T-helper 22 cell (primary cell): ENCODE measurements around the gene ALG12.

Experiments
- DNase-seq: peaks from one replicate; pipeline ENCODE4 v3.0.0-alpha.2; 2020; ENCODE audit warnings: low read depth

ALG12 gene

DNA sequence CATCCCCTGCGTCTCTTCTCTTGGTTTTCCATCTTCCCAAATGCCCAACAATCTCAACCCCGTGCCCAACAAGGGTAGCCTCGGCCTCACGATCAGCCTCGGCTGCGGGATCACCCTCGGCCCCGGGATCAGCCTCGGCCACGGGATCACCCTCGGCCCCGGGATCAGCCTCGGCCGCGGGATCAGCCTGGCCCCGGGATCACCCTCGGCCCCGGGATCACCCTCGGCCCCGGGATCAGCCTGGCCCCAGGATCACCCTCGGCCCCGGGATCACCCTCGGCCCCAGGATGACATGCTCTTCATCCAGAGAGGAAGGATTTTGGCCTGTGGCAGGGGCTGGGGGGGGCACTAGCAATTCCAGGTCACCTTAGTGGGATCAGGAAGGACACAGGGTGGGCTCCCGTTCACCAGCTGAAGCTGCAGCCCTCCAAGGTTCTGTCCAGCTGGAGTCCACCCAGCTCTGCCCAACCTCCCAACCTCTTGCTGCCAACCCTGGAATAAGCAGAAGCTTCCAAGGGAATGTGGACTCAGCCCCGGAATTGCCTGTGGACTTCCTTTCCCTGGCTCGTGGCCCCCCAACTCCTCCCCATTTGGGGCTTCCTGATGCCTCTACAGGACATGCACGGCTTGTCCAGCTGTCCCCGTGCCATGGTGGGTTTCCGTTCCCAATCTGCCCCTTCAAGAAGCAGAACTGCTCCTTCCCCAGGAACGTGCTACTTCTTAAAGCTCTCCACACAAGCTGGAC lies 6.2 kb downstream of the ALG12 start:
- DNase-seq = no peak

DNA sequence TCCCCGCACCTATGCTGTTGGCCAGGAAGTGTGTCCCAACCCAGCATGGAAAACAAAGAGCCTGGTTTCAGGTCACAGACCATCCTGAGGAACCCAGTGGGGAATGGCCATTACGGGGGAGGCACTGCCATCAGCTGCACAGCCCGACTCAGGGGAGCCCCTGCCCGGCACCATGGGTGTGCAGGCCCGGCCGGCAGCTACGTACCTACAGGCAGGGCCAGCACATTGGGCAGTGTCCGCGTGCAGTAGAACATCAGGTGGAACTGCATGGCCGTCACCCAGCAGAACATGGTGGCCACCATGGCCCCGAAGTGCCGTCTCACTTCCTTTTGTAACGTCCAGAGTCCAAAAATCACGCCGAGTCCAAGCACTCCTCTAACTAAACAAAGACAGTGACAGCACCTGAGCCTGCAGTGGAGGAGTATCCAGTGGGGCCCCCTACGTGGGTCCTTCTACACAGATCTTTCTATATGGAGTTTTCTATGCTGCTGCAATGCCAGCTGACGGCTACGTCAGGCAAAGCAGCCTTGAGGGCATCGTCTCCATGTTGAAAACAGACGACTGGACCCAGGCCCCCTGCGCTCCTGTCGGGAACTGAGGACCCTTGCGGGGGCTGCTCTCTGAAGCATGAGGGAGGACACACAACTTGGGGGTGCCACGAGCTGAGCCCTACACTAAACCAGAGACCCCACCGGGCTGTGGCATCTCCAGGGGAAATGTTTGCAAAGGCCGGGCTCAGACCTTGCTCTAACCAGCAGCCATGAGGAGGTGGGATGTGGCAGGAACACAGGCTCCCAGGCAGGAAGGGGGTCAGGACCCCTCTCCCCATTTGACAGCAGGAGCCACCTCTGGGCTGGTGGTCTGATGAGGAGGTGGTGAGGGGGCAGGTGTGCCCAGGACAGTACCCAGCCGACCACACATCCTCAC lies 7.7 kb downstream of the ALG12 start:
- DNase-seq = no peak

DNA sequence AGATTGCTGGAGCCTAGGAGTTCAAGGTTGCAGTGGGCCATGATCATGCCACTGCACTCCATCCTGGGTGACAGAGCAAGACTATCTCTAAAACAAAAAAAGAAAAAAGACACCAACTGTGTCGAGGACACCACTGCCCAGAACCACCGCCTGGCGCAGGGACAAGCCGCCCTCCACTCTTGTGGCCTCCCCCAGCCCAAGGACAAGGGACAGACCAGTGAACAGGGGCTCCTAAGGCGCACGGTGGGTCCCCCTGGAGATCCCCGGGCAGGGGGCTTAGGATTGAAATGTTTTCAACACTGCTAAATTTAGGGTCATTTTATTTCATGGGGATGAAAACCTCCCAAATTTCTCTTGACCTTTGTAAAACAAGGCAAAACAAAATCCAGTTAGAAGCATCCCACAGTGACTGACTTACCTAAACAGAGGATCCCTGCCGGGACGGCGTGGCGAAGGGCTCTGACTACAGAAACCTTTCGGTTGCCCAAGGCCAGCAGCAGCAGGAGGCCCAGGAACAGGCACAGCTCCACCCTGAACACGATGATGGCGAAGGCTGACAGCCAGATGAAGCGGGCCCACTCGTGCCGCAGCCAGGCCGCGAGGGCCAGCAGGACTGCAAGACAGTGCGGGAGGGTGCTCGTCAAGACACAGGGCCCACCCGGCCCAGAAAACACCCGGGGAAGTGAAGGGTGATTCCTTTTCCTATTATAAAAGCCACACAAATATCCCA lies 8.6 kb downstream of the ALG12 start:
- no peak for DNase-seq

DNA sequence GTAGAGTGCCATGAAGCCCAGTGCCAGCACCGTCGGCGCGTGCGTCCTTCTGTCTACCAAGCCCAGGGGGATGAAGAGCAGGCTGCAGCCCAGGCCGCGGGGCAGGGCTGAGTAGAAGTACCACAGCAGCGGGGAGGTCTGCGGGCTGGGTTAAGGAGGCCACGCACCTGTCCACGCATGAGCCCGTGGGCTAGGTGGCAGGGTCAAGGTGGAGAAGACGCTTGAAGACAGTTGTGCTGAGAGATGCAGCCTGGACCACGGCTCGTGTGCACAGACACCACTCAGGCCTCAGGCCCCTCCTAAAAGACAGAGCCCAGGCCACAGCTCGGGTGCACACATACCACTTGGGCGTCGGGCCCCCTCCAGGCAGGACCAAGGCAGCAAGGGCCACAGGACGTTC lies 10.4 kb downstream of the ALG12 start:
- no peak for DNase-seq

DNA sequence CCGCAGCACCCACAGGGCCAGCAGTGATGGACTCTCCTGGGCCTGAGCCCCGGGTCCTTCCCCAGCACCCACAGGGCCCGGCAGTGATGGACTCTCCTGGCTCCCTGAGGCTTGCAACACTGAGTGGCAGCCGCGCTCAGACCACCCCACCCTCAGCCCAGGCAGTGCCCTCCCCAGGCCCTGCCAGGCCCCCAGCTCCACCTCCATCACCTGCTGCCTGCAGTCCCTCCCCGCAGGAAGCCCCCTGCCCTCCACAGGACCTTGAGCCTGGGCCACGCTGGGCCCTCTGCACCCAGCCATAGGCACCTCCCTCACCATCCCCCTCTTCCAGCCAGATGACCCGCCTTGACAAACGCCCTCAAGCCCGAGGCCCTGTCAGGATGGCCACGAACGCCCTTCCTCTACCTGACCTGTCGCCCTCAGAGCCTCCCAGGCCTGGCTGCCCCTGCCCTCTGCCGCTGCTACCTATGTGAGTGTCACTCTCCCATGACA lies 11.4 kb downstream of the ALG12 start:
- no peak for DNase-seq

DNA sequence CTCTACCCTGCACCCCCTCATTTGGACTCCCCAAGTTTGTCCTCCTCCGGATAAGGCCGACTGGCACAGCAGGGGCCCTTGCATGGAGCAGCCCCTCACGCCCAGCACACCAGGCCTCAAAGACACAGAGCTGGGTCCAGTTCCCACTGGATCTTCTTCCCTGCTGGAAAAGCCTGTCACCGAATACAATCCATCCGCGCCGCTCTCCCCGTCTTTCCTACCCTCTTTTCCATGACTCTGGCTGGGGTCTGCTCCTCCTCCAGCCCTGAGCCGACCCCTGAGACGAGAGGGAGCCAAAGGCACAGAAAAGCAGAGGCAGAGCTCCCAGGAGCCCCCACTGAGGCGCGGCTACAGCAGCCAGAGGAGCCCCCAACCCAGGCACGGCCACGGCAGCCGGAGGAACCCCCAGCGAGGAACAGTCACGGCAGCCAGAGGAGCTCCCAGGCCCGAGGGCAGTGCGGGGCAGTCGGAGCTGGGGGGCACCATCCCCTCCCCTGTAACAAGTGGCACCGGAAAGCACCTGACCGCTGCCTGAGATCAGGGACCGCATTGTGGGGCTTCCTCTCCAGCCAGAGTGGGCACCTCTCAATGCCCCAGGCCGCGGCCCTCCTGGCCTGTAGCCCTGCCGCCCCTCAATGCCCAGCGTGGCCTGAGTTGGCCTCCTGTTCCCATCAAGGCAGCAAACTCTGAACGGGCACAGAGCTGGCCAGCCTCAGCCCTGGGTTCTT lies 12.0 kb downstream of the ALG12 start:
- no peak for DNase-seq

DNA sequence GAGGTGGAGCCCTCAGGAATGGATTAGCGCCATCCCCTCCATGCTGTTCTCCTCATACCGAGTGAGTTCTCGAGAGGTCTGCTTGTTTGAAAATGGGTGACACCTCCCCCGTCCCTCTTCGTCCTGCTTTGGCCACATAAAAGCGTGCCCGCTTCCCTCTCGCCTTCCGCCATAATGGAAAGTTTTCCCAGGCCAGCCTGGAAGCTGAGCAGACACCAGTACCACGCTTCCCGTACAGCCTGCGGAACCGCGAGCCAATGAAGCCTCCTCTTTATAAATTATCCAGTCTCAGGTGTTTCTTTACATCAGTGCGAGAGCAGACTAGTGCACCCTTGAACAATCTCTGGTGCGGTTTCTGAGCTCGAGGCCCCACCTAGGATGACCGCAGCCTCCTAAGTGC lies 12.8 kb downstream of the ALG12 start:
- DNase-seq = no peak

DNA sequence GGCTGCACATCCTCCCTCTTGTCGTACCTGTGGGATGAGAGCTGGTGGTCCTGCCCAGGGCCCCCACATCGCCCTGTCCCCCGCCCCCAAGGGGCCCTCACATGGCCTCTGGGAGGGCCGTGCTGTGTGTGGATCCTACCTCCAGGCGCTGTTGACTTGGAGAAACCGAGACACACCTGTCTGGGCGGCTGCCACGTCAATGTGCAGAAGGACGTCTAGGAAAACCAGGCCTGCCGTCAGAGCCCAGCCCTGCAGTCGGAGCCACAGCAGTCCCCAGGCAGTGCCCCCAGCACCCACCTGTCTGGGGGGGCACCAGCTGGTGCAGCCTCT lies 14.2 kb downstream of the ALG12 start:
- DNase-seq = no peak

DNA sequence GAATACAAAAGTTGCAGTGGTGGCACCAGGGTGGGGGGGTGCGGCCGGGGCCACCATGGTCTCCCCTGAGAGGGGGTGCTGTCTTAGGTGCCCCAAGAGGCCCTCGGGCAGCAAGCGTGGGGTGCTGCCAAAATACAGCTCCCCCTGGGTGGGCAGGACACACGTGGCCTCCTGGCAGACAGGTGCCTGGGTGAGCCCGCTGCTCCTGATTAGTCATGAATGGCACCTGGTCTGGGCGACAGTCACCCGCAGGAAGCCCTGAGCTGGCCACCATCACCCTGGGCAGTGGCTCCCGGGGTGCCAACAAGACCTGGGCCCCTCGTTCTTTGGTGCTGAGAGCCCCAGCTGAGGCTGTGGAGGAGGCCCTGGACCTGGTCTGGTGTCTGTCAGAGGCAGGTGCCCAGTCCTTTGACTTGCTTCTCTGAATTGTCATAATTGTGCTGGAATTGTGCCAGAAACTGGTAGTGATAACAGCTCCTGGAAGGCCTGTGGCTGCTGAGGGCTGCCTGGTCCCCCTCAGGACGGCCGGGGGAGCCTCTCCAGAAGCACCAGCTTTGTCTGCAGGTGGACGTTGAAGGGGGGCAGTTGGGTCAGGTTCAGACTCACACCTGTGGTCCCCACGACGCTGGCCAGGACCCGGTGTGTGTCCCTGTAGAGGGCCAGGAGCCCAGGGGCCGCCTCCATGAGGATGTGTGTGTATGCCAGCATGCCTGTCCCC lies 14.8 kb downstream of the ALG12 start:
- no peak for DNase-seq

DNA sequence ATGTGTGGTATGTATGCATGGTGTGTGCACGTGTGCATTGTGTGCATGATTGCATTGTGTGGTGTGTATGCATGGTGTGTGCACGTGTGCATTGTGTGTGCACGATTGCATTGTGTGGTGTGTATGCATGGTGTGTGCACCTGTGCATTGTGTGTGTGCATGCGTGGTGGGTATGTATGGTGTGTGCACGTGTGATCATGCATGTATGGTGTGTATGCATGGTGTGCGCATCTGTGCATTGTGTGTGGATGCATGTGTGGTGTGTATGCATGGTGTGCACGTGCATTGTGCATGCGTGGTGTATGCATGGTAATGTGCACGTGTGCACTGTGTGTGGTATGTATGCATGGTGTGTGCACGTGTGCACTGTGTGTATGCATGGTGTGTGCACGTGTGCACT lies 16.8 kb downstream of the ALG12 start:
- no peak for DNase-seq

DNA sequence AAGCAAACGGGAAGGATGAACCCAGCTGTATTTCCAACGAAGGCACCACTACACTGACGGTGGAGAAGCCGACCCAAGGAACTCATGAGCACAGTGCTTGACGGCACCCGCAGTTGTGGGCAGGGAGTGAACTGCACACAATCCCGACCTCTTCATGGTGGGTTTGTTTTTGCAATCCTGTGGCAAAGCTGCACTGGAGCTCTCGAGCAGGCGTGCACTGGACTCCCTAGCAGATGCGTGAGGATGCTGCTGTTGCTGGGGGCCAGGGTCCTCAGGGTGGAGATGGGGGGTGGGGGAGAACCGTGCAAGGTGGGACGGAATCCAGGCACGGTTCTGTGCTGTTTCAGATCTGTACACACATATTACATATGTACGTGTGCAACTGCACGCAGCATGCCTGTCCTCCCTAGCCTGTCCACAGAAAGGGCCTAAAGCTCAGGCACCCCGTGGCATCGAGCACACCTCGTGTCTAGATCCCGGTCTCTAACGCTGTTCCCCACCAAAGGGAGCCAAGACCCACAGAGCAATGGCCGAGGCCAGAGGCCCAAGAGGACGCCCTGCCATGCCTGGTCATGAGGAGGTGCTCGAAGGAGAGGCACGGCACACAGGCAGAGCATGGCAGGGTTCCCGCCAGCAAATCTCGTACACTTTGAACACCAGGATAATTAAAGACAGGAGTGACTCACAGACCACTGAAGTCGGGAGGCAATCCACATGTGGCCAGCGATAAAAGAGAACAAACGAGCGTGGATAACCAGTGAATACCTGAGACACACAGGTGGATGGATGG lies 17.6 kb downstream of the ALG12 start:
- no peak for DNase-seq

DNA sequence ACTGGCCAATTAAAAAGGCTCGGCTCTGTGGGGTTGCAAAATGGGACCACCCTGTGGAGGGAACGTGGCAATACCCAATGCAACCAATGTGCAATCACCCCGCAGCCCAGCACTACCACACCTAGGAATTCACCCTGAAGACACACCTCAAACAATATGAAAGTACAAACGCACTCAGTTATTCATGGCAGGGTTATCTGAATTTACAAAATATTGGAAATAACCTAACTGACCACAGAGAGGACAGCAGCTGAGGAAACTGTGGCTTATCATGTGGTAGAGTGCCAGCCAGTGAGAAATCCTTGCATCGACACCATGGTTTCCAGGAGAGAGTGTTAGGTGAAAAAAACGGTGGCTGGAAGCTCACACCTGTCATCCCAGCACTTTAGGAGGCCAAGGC lies 18.7 kb downstream of the ALG12 start:
- no peak for DNase-seq

DNA sequence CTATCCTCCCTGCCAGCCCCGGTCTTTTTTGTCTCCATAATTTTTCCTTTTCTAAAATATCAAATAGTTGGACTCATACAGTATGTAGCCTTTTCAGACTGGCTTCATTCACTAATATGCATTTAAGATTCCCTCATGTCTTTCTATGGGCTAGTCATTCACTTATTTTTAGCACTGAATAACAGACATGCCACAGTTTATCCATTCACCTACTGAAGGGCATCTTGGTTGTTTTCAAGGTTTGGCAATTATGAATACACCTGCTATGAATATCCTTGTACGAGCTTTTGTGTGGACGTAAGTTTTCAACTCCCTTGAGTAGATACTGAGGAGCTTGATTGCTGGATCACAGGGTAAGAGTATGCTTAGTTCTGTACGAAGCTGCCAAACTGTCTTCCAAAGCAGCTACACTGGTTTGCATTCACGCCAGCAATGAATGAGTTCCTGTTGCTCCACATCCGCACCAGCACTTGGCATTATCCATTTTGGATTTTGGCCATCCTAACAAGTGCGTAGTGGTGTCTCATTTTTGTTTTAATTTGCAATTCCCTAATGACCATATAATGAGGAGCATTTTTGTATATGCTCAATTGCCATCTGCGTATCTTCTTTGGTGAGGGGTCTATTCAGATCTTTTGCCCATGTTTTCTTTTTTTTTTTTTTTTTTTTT lies 21.1 kb downstream of the ALG12 start:
- DNase-seq = no peak

DNA sequence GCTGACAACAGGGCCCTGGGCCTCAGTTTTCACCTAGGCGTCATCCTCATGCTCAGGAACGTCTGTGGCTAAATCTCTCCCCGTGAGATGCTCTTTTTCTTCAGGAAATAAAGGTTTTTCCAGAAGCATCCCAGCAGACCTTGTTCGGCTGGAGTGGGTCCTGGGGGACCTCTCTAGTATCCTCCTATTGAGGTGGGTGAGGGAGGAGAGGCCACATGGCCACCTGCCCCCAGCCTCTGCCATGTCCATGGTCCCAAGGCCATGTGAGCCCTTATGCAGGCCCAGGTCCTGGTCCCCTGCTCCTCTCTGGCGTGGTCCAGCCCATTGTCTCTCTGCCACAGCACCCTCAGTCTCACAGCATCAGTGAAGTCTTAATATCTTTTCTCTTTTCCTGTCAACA lies 22.0 kb downstream of the ALG12 start:
- no peak for DNase-seq

DNA sequence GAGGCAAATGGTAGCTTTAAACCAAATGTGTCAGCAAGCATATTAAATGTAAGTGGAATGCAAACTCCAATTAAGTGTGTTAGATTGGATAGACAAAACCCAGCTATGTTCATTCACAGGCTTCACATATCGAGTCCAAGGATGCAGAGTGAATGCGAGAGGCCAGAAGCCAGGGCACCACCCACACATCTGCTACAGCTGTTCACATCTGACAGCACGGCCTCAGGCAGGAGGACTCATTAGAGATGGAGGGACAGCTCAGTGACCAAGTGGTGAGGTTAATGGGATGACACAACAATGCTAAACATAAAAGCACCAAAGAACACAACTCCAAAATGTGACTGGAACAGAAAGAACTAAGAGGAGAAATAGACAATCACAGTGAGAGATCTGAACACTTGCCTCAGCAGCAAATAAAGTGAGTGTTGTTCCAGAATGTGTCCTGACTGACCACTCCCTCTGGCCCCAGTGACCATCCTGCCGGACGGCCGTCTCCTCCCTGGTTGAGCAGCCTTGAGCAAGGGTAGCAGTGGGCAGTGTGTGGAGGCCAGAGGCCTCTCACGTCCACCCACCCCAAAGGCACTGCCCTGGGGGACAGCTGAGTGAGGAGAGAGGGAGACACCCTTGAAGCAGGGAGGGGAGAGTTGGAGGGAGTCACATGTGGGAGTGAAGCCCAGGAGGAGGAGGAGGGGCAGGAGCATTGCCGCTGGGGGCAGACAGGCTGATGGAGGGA lies 23.8 kb downstream of the ALG12 start:
- DNase-seq = no peak

DNA sequence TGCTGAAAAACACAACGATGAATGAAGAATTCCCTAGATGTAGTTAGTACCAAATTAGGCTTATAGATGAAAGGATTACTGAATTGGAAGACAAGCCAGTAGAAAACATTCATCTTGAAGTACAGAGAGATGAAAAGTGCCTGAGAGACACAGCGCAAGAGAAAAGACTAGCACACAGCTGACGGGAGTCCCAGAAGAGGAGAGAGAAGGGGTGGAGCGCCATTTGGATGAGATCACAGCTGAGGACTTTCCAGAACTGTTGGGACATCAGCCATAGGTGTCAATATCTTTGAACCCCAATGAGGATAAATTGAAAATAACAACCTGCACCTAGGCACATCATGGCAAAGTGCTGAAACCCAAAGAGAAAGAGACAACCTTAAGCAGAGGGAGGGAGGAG lies 25.2 kb downstream of the ALG12 start:
- DNase-seq = no peak

DNA sequence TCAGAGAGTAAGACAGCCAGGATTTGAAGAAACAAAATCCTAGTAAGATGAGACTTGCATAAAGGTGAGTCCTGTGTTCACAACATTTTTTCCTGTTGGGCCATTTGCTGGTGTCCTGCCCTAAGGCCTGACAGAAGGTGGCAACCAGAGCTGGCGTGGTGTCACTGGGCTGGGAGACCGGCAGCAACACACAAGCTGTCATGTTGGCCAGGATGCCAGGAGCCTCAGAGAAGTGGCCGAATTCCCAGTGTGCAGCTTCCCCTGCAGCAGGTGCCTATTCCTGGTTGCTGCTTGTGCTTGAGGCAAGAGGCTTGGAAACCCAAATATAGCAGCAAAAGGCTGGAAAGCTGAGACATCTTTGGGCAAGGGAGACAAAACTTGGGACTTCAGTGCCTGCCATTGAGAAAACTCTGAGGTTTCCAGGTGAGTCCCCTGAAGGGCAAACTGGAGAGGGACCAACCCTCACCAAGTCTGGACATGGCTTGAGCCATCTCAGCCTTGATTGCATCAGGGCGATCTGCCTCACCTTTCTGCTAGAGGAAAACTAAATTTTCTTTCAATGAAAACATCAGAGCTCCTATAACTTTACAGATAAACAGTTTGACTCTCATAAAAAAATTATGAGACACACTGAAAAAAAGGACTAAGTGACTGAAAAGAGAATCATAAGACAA lies 25.9 kb downstream of the ALG12 start:
- DNase-seq = no peak

DNA sequence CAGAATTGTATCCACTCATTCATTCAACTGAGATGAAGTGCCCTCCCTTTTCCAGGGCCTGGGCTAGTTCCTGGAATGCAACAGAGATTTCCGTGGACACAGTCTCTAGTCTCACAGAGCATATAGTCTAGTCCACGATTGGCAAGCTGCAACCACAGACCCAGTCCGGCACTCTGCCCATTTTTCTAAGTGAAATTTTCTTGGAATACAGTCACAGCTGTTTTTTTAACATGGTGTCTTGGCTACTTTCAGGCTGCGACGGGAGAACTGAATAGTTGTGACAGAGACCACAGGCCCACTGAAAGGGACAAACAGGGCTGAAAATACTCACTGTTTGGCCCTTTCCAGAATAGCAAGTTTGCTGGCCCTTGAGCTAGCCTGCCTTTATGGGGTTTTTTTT lies 29.2 kb downstream of the ALG12 start:
- DNase-seq = no peak

DNA sequence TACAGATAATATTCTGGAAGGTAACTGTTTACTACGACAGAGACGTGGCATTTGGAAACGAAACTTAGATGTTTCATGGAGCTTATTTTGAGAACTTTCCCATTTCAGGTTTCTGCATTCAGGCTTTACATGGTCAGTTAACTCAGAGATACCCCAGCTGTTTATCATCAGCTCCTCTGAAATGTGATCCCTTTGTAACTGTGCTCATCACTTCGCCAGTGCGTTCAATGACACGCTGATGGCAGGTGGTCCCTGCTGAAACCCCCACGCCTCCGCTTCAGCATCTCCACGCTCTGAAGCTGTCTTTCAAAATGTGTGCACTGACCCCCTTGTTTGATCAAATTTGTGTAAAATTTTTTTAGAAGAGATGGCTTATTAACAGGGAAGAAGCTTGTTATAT lies 30.5 kb downstream of the ALG12 start:
- no peak for DNase-seq
